Loucy (cell line): ENCODE measurements around the gene SDCCAG8.

ENCODE experiments used
- H2AFZ ChIP-seq: fragments of 200-600 bp; sonication (generic); 2 replicates; pipeline ENCODE4 v1.6.0; 2016; ENCODE audit warnings: antibody characterized with exemption, mild to moderate bottlenecking, low read length, moderate library complexity
- H3F3A ChIP-seq: fragments of 200-600 bp; 2 replicates; pipeline ENCODE4 v1.6.0; 2016; ENCODE audit warnings: antibody characterized with exemption, low read depth, mild to moderate bottlenecking
- H3K27me3 ChIP-seq: fragments of 200-600 bp; sonication (generic); 2 replicates; pipeline ENCODE4 v1.6.1; 2014; ENCODE audit warnings: low read length, mild to moderate bottlenecking; ENCODE audit not compliant: insufficient read depth, poor library complexity, severe bottlenecking
- H3K36me3 ChIP-seq: fragments of 200-600 bp; sonication (generic); 2 replicates; pipeline ENCODE4 v1.6.1; 2016; ENCODE audit warnings: low read length; ENCODE audit not compliant: insufficient read depth
- H3K4me1 ChIP-seq: fragments of 200-600 bp; sonication (generic); 2 replicates; pipeline ENCODE4 v1.5.1; 2014; ENCODE audit warnings: low read length, mild to moderate bottlenecking; ENCODE audit not compliant: insufficient read depth, poor library complexity, severe bottlenecking
- H3K4me2 ChIP-seq: fragments of 200-600 bp; sonication (generic); 2 replicates; pipeline ENCODE4 v1.6.0; 2014; ENCODE audit warnings: antibody characterized with exemption, low read length, low read depth, mild to moderate bottlenecking; ENCODE audit not compliant: poor library complexity, severe bottlenecking
- H3K4me3 ChIP-seq: fragments of 200-600 bp; sonication (generic); 2 replicates; pipeline ENCODE4 v1.5.1; 2014; ENCODE audit warnings: low read length, mild to moderate bottlenecking, mixed read lengths; ENCODE audit not compliant: poor library complexity, severe bottlenecking
- H3K79me2 ChIP-seq: fragments of 200-600 bp; sonication (generic); 2 replicates; pipeline ENCODE4 v1.6.1; 2014; ENCODE audit warnings: low read length; ENCODE audit not compliant: insufficient read depth
- H3K9ac ChIP-seq: fragments of 200-600 bp; sonication (generic); 2 replicates; pipeline ENCODE4 v1.6.0; 2014; ENCODE audit warnings: mild to moderate bottlenecking, low read depth, low read length, moderate library complexity; ENCODE audit not compliant: poor library complexity, severe bottlenecking
- H3K9me2 ChIP-seq: fragments of 200-600 bp; sonication (generic); replicated peaks from 2 replicates; pipeline ENCODE4 v1.6.1; 2016; ENCODE audit warnings: low read depth, low read length, mixed read lengths
- H3K9me3 ChIP-seq: fragments of 200-600 bp; sonication (generic); 2 replicates; pipeline ENCODE4 v1.6.1; 2014; ENCODE audit warnings: mild to moderate bottlenecking, antibody characterized with exemption, low read length, low read depth; ENCODE audit not compliant: insufficient read depth
- H4K20me1 ChIP-seq: fragments of 200-600 bp; sonication (generic); 2 replicates; pipeline ENCODE4 v1.6.0; 2014; ENCODE audit warnings: antibody characterized with exemption, low read length, mild to moderate bottlenecking; ENCODE audit not compliant: insufficient read depth, poor library complexity, severe bottlenecking
- CTCF ChIP-seq: fragments of 200-600 bp; sonication (generic); conservative IDR thresholded peaks from 2 replicates; pipeline ENCODE4 v1.5.1; 2014; ENCODE audit warnings: mild to moderate bottlenecking, antibody characterized with exemption, low read length
- EZH2phosphoT487 ChIP-seq: fragments of 200-600 bp; IDR thresholded peaks from 2 replicates; pipeline ENCODE4 v1.6.1; 2018; ENCODE audit warnings: antibody characterized with exemption, mild to moderate bottlenecking, moderate library complexity, borderline replicate concordance

Gene SDCCAG8

GRCh38 chr1:243523766-243524165 lies 267.9 kb downstream of the SDCCAG8 start:
- Histone ChIP-seq H3K9ac (no peak overlapping the region), H3K4me3 (no peak overlapping the region), H4K20me1 (no peaks in the 10 kb centered on the region), H3K4me1 (peaks cover 6% of the 10 kb centered on the region), H3K9me3 (no peaks in the 10 kb centered on the region), H3K4me2 (no peak overlapping the region), H3K27me3 (no peaks in the 10 kb centered on the region), H3K79me2 (no peaks in the 10 kb centered on the region), H2AFZ (peak overlapping the region; percentile 51; the same call in 1 of the 2 replicates), H3F3A (no peaks in the 10 kb centered on the region; the same call in 1 of the 2 replicates), H3K9me2 (no peaks in the 10 kb centered on the region), H3K36me3 (no peaks in the 10 kb centered on the region)
- TF ChIP-seq CTCF (no peak), EZH2phosphoT487 (no peak)

GRCh38 chr1:243525085-243525487 lies 269.2 kb downstream of the SDCCAG8 start:
- TF ChIP-seq CTCF, result no peak
- TF ChIP-seq EZH2phosphoT487, result no peak
- no peaks in the 10 kb centered on the region for H3K27me3 ChIP-seq
- H3K9me3 ChIP-seq, result no peaks in the 10 kb centered on the region
- no peaks in the 10 kb centered on the region for H3K79me2 ChIP-seq
- no peak overlapping the region for H3K4me2 ChIP-seq
- H3K9me2 ChIP-seq, result no peaks in the 10 kb centered on the region
- no peak overlapping the region for H3K9ac ChIP-seq
- no peaks in the 10 kb centered on the region for H3K36me3 ChIP-seq
- no peaks in the 10 kb centered on the region; the same call in 1 of the 2 replicates for H3F3A ChIP-seq
- H4K20me1 ChIP-seq, result no peaks in the 10 kb centered on the region
- no peak overlapping the region for H2AFZ ChIP-seq
- peaks cover 6% of the 10 kb centered on the region for H3K4me1 ChIP-seq
- H3K4me3 ChIP-seq, result no peak overlapping the region

- no peaks in the 10 kb centered on the region for H3K36me3 ChIP-seq
- H3K4me1 ChIP-seq, result peaks cover 6% of the 10 kb centered on the region
- H3F3A ChIP-seq, result no peaks in the 10 kb centered on the region; the same call in 1 of the 2 replicates
- no peak overlapping the region for H3K4me2 ChIP-seq
- H3K9ac ChIP-seq, result no peak overlapping the region
- H2AFZ ChIP-seq, result no peak overlapping the region
- TF ChIP-seq EZH2phosphoT487 (no peak), CTCF (no peak)
- no peaks in the 10 kb centered on the region for H4K20me1 ChIP-seq
- H3K79me2 ChIP-seq, result no peaks in the 10 kb centered on the region
- H3K27me3 ChIP-seq, result no peaks in the 10 kb centered on the region
- no peak overlapping the region for H3K4me3 ChIP-seq
- no peaks in the 10 kb centered on the region for H3K9me2 ChIP-seq
- H3K9me3 ChIP-seq, result no peaks in the 10 kb centered on the region
Observed at GRCh38 chr1:243526180-243526579, 270.3 kb downstream of the SDCCAG8 start.
